Measurements from ENCODE around the gene CASZ1. TPM values are rescaled to one million over a fixed set of nuclear protein-coding genes. Genes with fewer than 3 reads are reported as not detected.
A peak's percentile ranks its signal among the peaks of the same experiment; 100 is the strongest.

The CASZ1 gene
- total RNA-seq, 4 donors from 2014 or later, result 106 to 229 (median 160) TPM

DNA sequence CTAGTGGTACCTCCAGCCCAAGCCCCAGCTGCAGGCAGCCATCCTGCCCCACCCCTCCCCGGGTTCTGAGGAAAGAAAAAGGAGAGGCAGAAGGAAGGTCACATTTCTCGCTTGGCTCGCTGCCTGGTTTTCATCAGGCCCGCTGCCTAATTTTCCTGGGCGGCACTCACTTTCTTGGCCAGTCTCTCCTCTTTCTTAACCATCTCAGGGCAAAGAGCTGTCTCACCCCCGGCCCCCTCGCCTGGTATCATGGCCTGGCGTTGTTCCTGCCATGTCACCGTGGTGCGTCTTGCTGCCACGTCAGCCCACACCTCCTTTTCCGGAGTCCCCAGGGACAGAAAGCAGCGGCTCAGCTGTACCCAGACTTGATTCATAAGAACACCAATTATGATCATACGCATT lies 26.6 kb upstream of the CASZ1 start:
- 52% methylated on average over 14 of the region's 14 CpGs for WGBS

DNA sequence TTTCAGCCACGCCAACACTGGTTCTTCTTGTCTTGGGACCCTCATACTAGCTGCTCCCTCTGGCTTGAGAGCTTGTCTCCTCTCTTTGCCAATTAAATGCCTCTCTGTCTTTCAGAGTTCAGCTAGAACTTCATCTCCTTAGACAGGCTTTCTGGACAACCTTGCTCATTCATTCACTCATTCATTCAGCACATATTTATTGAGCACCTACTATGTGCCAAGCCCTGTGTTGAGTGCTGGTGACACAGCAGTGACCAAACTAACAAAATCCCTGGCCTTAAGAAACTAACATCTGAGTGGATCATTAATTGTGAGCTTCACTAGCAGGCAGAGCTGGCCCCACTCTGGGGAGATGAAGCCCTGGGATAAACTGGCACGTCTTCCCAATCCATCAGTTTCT lies 24.9 kb upstream of the CASZ1 start:
- TF ChIP-seq, protein P1, sequence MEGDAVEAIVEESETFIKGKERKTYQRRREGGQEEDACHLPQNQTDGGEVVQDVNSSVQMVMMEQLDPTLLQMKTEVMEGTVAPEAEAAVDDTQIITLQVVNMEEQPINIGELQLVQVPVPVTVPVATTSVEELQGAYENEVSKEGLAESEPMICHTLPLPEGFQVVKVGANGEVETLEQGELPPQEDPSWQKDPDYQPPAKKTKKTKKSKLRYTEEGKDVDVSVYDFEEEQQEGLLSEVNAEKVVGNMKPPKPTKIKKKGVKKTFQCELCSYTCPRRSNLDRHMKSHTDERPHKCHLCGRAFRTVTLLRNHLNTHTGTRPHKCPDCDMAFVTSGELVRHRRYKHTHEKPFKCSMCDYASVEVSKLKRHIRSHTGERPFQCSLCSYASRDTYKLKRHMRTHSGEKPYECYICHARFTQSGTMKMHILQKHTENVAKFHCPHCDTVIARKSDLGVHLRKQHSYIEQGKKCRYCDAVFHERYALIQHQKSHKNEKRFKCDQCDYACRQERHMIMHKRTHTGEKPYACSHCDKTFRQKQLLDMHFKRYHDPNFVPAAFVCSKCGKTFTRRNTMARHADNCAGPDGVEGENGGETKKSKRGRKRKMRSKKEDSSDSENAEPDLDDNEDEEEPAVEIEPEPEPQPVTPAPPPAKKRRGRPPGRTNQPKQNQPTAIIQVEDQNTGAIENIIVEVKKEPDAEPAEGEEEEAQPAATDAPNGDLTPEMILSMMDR (IDR thresholded peaks at IDR 0.05), result no peak
- TF ChIP-seq EP300 (IDR thresholded peaks at IDR 0.05), result no peak
- TF ChIP-seq POLR2AphosphoS5 (IDR thresholded peaks at IDR 0.05), result no peak
- no peak for TF ChIP-seq POLR2A (IDR thresholded peaks at IDR 0.05)
- H3K4me1 ChIP-seq, result peaks cover 53% of the 10 kb centered on the region
- no peak overlapping the region for H3K4me3 ChIP-seq
- no peaks in the 10 kb centered on the region for H3K9me3 ChIP-seq
- no peak overlapping the region for H3K27ac ChIP-seq
- no peak for DNase-seq (ENCODE audit: low spot score in 2 of 2)
- H3K27me3 ChIP-seq, result peaks cover 17% of the 10 kb centered on the region
- no peaks in the 10 kb centered on the region for H3K36me3 ChIP-seq
- WGBS, result 80% methylated on average over 2 of the region's 2 CpGs

More for the DNA sequence above, 26.6 kb upstream of the CASZ1 start:
- H3K4me1 ChIP-seq, result peaks cover 53% of the 10 kb centered on the region
- DNase-seq (ENCODE audit: low spot score in 2 of 2), result no peak
- peaks cover 25% of the 10 kb centered on the region for H3K27me3 ChIP-seq
- H3K9me3 ChIP-seq, result no peaks in the 10 kb centered on the region
- peak overlapping the region; percentile 55 for H3K27ac ChIP-seq
- H3K36me3 ChIP-seq, result no peaks in the 10 kb centered on the region
- no peak for TF ChIP-seq POLR2A (IDR thresholded peaks at IDR 0.05)
- TF ChIP-seq, protein P1 (IDR thresholded peaks at IDR 0.05), result no peak
- no peak overlapping the region for H3K4me3 ChIP-seq

DNA sequence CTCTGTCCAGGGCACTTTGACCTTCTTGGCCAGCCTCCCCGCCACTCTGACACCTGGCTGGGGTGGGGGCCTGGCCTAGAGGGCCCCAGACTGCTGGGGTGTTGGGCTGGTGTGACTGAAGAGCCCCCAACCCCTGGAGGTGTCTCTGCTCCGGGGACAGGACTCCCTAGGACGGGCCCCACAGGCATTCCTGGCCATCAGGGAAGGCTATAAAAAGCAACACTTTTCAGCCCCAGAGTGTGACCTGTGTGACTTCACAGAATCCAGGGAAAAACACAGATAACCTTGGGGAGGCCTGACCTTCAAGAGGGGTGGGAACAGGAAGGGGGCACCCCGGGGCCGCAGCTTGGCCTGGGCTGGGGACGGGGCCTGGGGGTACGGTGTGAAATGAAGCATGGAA lies 24.0 kb upstream of the CASZ1 start:
- Histone ChIP-seq H3K36me3 (no peaks in the 10 kb centered on the region), H3K27ac (no peak overlapping the region), H3K4me3 (no peak overlapping the region), H3K27me3 (peaks cover 14% of the 10 kb centered on the region), H3K9me3 (no peaks in the 10 kb centered on the region), H3K4me1 (peaks cover 49% of the 10 kb centered on the region)
- 83% methylated on average over 7 of the region's 7 CpGs for WGBS
- TF ChIP-seq EP300 (IDR thresholded peaks at IDR 0.05) (no peak), POLR2AphosphoS5 (IDR thresholded peaks at IDR 0.05) (no peak), POLR2A (IDR thresholded peaks at IDR 0.05) (no peak)
- TF ChIP-seq, protein P1 (IDR thresholded peaks at IDR 0.05), result no peak
- DNase-seq (ENCODE audit: low spot score in 2 of 2), result no peak

DNA sequence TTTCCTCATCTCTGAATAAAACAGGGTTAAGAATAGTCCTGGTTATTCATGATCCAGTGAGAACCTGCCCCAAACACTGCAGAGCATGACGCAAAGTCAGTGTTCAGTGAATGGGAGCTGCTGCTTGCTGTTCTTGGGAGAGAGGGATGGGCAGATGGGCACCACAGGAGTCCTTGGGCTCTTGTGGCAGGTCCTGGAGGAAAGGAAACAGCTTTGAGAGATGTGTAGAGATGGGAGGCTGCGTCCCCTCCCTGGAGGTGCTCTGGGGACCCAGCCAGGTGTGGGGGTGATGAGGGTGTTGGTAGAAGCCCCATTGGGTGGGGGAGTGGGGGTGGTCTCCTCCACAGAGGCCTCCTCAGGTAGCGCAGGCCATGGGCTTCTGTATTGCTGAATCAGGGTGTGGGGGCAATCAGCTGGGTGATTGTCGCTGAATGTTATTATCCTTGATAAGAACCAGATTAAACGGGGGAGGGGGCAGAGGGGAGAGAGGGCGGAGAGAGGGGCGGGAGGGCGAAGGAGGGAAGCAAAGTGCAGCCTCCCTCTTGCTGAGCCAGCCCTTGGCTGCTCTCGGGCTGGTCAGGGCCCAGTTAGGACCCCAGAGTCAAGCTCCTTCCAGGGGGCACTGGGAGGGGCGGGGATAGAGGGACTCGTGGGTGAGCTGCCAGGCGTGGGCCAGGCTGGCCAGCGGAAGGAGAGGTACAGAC lies 22.9 kb upstream of the CASZ1 start:
- Histone ChIP-seq H3K4me3 (no peak overlapping the region), H3K9me3 (no peaks in the 10 kb centered on the region), H3K27ac (peak overlapping the region; percentile 56), H3K27me3 (peaks cover 8% of the 10 kb centered on the region), H3K4me1 (peaks cover 43% of the 10 kb centered on the region), H3K36me3 (no peaks in the 10 kb centered on the region)
- no peak for DNase-seq (ENCODE audit: low spot score in 2 of 2)
- whole genome bisulfite sequencing, result 83% methylated on average over 9 of the region's 13 CpGs
- TF ChIP-seq POLR2A (IDR thresholded peaks at IDR 0.05) (no peak), POLR2AphosphoS5 (IDR thresholded peaks at IDR 0.05) (no peak), EP300 (IDR thresholded peaks at IDR 0.05) (no peak)
- TF ChIP-seq, protein P1 (IDR thresholded peaks at IDR 0.05), result no peak

DNA sequence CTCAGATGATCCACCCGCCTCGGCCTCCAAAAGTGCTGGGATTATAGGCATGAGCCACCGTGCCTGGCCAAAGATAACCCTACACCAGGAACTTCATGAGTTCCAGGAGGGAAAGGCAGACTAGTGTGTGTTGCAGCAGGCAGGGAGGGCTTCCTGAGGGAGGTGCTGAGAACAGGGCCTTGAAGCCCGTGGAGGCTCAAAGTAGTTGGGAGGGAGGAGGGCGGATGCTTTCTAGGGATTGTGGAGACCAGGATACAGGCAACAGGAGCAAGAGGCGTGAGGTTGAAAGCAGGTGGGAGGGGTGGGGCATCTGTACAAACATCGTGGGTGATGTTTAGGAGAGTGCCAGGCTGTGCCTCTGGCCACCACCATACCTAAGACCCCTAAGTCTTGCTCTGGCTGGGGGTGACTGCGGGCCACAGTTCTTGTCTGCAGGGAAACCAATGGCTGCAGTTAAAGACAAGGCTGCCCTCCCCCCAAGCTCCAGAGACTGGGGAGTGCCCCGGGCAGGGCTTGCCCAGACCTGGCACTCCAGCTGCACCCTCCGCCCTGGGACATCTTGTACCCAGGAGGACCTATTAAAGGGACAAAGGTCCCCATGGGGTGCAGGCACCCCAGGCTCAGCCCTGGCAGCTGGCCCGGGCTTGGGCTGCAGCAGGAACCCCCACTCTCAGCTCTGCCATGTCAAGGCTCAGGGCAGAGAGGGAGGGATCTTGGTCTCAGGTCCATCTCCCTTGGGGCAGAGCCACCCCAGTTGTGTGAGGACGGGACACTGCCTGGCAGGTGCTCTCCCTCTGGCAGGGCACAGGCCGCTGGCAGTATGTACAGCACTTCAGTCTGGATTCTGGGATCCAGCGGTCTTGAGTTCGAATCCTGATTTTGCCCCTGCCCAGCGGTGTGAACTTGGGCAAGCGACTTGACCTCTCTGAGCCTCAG lies 22.1 kb upstream of the CASZ1 start:
- H3K4me3 ChIP-seq, result no peak overlapping the region
- DNase-seq (ENCODE audit: low spot score in 2 of 2), result no peak
- WGBS, result 63% methylated on average over 10 of the region's 17 CpGs
- H3K27ac ChIP-seq, result peak overlapping the region; percentile 56
- TF ChIP-seq POLR2A (IDR thresholded peaks at IDR 0.05) (no peak), POLR2AphosphoS5 (IDR thresholded peaks at IDR 0.05) (peak in 2 of 3 donors; percentile 34 to 95)
- no peaks in the 10 kb centered on the region for H3K9me3 ChIP-seq
- peaks cover 8% of the 10 kb centered on the region for H3K27me3 ChIP-seq
- peaks cover 34% of the 10 kb centered on the region for H3K4me1 ChIP-seq
- H3K36me3 ChIP-seq, result no peaks in the 10 kb centered on the region
